ENCODE measurements around the gene BEND6. TPM values are rescaled to one million over a fixed set of nuclear protein-coding genes. Genes with fewer than 3 reads are reported as not detected.

BEND6 gene
- total RNA-seq, 1 donor from 2014 or later = not detected

DNA sequence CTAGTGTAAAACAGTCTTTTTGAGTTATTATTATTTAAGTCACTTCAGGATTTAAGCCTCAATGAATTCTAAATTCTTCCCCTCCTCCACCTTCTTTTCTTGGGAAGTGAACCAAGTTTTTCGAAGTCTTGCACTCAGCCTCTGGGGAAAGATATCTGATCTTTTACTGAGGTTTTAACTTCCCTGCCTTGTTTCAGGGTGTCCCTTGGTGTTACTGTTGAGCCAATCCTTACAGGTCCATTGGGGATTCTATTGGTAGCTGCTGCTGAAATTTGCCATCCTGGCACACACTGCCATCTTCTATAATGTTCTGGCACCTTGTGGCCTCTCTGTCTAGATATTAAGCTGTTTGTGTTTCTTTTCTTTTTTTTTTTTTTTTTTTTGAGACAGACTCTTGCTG, 31.7 kb downstream of the BEND6 start:
- ChIA-PET POLR2A (no interaction called here), CTCF (no interaction called here)
- DNase-seq = no peak
- H3K4me3 Mint-ChIP-seq = no peak overlapping the region
- H3K36me3 Mint-ChIP-seq (ENCODE audit: low read depth) = no peaks in the 10 kb centered on the region
- H3K27ac Mint-ChIP-seq = no peak overlapping the region
- H3K27me3 Mint-ChIP-seq = peaks cover 14% of the 10 kb centered on the region
- ATAC-seq (ENCODE audit: low read depth) = no peak
- TF ChIP-seq, protein P1, sequence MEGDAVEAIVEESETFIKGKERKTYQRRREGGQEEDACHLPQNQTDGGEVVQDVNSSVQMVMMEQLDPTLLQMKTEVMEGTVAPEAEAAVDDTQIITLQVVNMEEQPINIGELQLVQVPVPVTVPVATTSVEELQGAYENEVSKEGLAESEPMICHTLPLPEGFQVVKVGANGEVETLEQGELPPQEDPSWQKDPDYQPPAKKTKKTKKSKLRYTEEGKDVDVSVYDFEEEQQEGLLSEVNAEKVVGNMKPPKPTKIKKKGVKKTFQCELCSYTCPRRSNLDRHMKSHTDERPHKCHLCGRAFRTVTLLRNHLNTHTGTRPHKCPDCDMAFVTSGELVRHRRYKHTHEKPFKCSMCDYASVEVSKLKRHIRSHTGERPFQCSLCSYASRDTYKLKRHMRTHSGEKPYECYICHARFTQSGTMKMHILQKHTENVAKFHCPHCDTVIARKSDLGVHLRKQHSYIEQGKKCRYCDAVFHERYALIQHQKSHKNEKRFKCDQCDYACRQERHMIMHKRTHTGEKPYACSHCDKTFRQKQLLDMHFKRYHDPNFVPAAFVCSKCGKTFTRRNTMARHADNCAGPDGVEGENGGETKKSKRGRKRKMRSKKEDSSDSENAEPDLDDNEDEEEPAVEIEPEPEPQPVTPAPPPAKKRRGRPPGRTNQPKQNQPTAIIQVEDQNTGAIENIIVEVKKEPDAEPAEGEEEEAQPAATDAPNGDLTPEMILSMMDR (IDR thresholded peaks at IDR 0.05) = no peak
- H3K9me3 Mint-ChIP-seq = no peaks in the 10 kb centered on the region
- no peaks in the 10 kb centered on the region for H3K4me1 Mint-ChIP-seq
- intact Hi-C loops (cut with micrococcal nuclease) = no loop called here

DNA sequence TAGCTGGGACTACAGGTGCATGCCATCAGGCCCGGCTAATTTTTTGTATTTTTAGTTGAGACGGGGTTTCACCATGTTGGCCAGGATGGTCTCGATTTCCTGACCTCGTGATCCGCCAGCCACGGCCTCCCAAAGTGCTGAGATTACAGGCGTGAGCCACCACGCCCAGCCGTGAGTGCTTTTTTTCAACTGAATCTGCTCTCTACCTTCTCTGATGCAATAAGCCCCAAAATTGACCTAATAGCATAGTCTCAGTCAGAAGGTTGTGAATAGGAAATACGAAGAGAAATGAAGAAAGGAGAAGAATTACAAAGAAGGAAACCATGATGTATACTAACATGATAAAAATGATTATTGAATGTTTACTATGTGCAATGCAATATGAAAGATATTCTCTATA, 33.2 kb downstream of the BEND6 start:
- Mint-ChIP-seq H3K4me1 (no peaks in the 10 kb centered on the region), H3K27ac (no peak overlapping the region), H3K4me3 (no peak overlapping the region), H3K36me3 (ENCODE audit: low read depth) (no peaks in the 10 kb centered on the region), H3K27me3 (peaks cover 16% of the 10 kb centered on the region), H3K9me3 (no peaks in the 10 kb centered on the region)
- CTCF ChIA-PET = no interaction called here
- DNase-seq (no peak), ATAC-seq (ENCODE audit: low read depth) (no peak)
- intact Hi-C loops (cut with micrococcal nuclease) = no loop called here
- POLR2A ChIA-PET = no interaction called here
- TF ChIP-seq, protein P1 (IDR thresholded peaks at IDR 0.05) = no peak

DNA sequence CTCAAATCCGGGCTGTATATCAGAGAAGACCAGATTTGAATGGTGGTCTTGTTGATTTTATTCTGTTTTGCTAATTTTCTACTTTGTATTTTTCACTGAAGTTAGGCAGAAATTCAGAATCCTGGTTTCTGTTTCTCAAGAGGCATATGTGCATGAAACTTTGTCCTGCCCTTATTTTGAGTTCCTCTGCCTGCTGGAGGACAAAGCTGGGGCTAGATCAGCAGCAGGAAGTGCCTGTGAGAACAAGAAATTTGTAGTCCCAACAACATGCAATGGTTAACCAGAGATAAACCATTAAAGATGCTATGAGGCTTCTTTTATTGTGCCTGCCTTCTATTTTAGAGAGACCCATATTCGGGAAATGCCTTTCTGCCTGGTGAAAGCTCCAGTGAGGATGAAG, 37.1 kb downstream of the BEND6 start:
- ATAC-seq (ENCODE audit: low read depth) = no peak
- TF ChIP-seq, protein P1 (IDR thresholded peaks at IDR 0.05) = no peak
- no peaks in the 10 kb centered on the region for H3K9me3 Mint-ChIP-seq
- H3K27ac Mint-ChIP-seq = no peak overlapping the region
- intact Hi-C loops (cut with micrococcal nuclease) = no loop called here
- ChIA-PET CTCF (no interaction called here), POLR2A (no interaction called here)
- no peaks in the 10 kb centered on the region for H3K36me3 Mint-ChIP-seq (ENCODE audit: low read depth)
- H3K4me1 Mint-ChIP-seq = no peaks in the 10 kb centered on the region
- H3K4me3 Mint-ChIP-seq = no peak overlapping the region
- no peak for DNase-seq
- peaks cover 14% of the 10 kb centered on the region for H3K27me3 Mint-ChIP-seq

DNA sequence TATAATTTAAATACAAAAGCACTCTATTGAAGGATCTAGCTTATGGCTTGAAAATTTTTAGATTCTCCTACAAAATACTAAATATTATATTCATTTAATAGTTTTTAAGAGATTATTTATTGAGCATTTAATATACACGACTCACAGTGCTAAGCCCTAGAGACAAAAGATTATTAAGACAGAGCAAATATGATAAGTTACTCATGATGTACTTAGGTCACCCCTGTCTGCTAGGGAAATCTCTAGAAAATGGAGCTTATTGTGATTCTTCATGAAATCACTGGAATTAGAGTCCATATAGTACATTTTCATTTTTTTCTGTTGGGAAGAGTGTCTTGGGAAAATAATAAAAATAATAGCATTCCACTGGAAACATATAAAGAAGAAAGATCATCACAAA, 37.8 kb downstream of the BEND6 start:
- ATAC-seq (ENCODE audit: low read depth) = no peak
- peaks cover 14% of the 10 kb centered on the region for H3K27me3 Mint-ChIP-seq

DNA sequence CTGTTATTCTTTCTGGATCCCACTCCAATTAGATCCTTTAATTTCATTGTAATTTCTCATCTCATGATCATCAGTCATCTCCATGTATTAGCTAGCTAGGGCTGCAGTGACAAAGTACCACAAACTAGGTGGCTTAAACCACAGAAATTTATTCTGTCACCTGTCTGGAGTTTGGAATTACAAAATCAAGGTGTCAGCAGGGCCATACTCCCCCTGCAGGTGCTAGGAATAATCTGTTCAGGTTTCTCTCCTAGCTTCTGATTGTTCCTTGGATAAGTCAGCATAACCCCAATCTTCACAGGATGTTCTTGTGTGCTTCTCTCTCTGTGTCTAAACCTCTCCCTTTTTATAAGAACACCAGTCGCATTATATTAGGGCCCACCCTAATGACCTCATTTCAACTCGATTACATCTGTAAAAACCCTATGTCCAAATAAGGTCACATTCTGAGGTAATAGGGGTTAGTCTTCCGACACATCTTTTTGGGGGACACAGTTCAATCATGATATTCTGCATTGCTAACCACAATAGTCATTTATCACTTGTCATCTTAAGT, 40.5 kb downstream of the BEND6 start:
- Mint-ChIP-seq H3K36me3 (ENCODE audit: low read depth) (no peaks in the 10 kb centered on the region), H3K27ac (no peak overlapping the region), H3K27me3 (peaks cover 8% of the 10 kb centered on the region), H3K4me3 (no peak overlapping the region), H3K9me3 (peaks cover 10% of the 10 kb centered on the region), H3K4me1 (no peaks in the 10 kb centered on the region)
- intact Hi-C loops (cut with micrococcal nuclease) = no loop called here
- DNase-seq (no peak), ATAC-seq (ENCODE audit: low read depth) (no peak)
- ChIA-PET POLR2A (no interaction called here), CTCF (no interaction called here)
- TF ChIP-seq, protein P1 (IDR thresholded peaks at IDR 0.05) = no peak

More for the DNA sequence above, 37.8 kb downstream of the BEND6 start:
- Mint-ChIP-seq H3K4me3 (no peak overlapping the region), H3K4me1 (no peaks in the 10 kb centered on the region), H3K9me3 (no peaks in the 10 kb centered on the region), H3K36me3 (ENCODE audit: low read depth) (no peaks in the 10 kb centered on the region), H3K27ac (no peak overlapping the region)
- DNase-seq = no peak
- TF ChIP-seq, protein P1 (IDR thresholded peaks at IDR 0.05) = no peak
- ChIA-PET POLR2A (no interaction called here), CTCF (no interaction called here)
- intact Hi-C loops (cut with micrococcal nuclease) = no loop called here

Data from activated B cell treated with CpG ODN at 0.5 μM for 24 hours (primary cell).